HEK293 (cell line): ENCODE measurements around the gene NT5C2.
"Not testable (repeated sequence)": the region's sequence is repeated elsewhere in the genome, so short reads cannot be mapped to it uniquely, and the experiment has no call there.

Experiments used
- CTCF ChIA-PET: fragments of 350-600 bp; formaldehyde crosslinking; extraction: SDS; loops from one replicate; lab custom pipeline; 2021; ENCODE audit warnings: antibody characterized with exemption; lab: Yijun Ruan, JAX
- POLR2A ChIA-PET: fragments of 300-600 bp; formaldehyde crosslinking; extraction: SDS; loops from one replicate; lab custom pipeline; 2020; ENCODE audit warnings: antibody characterized with exemption, inconsistent platforms; lab: Yijun Ruan, JAX
- H3K27ac ChIP-seq: fragments of 200-500 bp; sonication (Bioruptor generic); 2 replicates; pipeline ENCODE4 v1.5.1; 2014; ENCODE audit warnings: low read depth, low read length, control low read depth, inconsistent platforms; ENCODE audit errors: extremely low read depth
- H3K36me3 ChIP-seq, 2 experiments: fragments of 200-500 bp in 1 of 2; sonication (Bioruptor generic) in 1 of 2; 1 replicate in 1 of 2; 2 replicates in 1 of 2; pipeline ENCODE4 v1.5.1; 2014 to 2017; ENCODE audit warnings: inconsistent platforms in 2 of 2, low read length in 2 of 2; ENCODE audit not compliant: control insufficient read depth in 2 of 2, insufficient read depth in 1 of 2
- H3K4me1 ChIP-seq: fragments of 200-500 bp; sonication (Bioruptor generic); 2 replicates; pipeline ENCODE4 v1.5.1; 2014; ENCODE audit warnings: mild to moderate bottlenecking, low read length, inconsistent platforms; ENCODE audit not compliant: control insufficient read depth, insufficient read depth
- H3K4me3 ChIP-seq: 2 replicates; pipeline ENCODE4 v1.5.1; 2011; ENCODE audit warnings: low read depth, mild to moderate bottlenecking, control low read depth, low read length, moderate library complexity
- H3K9me3 ChIP-seq: fragments of 200-500 bp; sonication (Bioruptor generic); 2 replicates; pipeline ENCODE4 v1.5.1; 2014; ENCODE audit warnings: low read depth, low read length, inconsistent platforms; ENCODE audit not compliant: control insufficient read depth, insufficient read depth
- FEZF1 ChIP-seq: fragments of 450-650 bp; formaldehyde crosslinking; IDR thresholded peaks from 2 replicates; pipeline ENCODE4 v1.5.1; 2016; ENCODE audit warnings: missing biosample characterization, missing genetic modification characterization
- PRDM2 ChIP-seq: fragments of 450-650 bp; formaldehyde crosslinking; IDR thresholded peaks from 2 replicates; pipeline ENCODE4 v1.5.1; 2016; ENCODE audit warnings: missing biosample characterization, missing genetic modification characterization, borderline replicate concordance
- YY2 ChIP-seq: fragments of 450-650 bp; formaldehyde crosslinking; IDR thresholded peaks from 2 replicates; pipeline ENCODE4 v1.5.1; 2016; ENCODE audit warnings: missing biosample characterization, missing genetic modification characterization
- ZBTB44 ChIP-seq: fragments of 450-650 bp; IDR thresholded peaks from 2 replicates; pipeline ENCODE4 v1.5.1; 2018; ENCODE audit warnings: missing biosample characterization, mild to moderate bottlenecking, missing genetic modification characterization
- ZBTB49 ChIP-seq: fragments of 450-650 bp; formaldehyde crosslinking; IDR thresholded peaks from 2 replicates; pipeline ENCODE4 v1.5.1; 2016; ENCODE audit warnings: missing biosample characterization, missing genetic modification characterization, low read depth
- ZNF19 ChIP-seq: fragments of 450-650 bp; formaldehyde crosslinking; IDR thresholded peaks from 2 replicates; pipeline ENCODE4; 2016; ENCODE audit warnings: missing biosample characterization, missing genetic modification characterization, low read depth
- ZNF239 ChIP-seq: fragments of 450-650 bp; formaldehyde crosslinking; IDR thresholded peaks from 2 replicates; pipeline ENCODE4 v1.5.1; 2016; ENCODE audit warnings: missing biosample characterization, missing genetic modification characterization
- ZNF426 ChIP-seq: fragments of 450-650 bp; formaldehyde crosslinking; IDR thresholded peaks from 2 replicates; pipeline ENCODE4 v1.5.1; 2017; ENCODE audit warnings: missing biosample characterization, missing genetic modification characterization, mild to moderate bottlenecking, inconsistent platforms, moderate library complexity
- ZNF514 ChIP-seq: fragments of 450-650 bp; formaldehyde crosslinking; IDR thresholded peaks from 2 replicates; pipeline ENCODE4 v1.5.1; 2016; ENCODE audit warnings: missing biosample characterization, missing genetic modification characterization
- ZNF530 ChIP-seq: fragments of 450-650 bp; formaldehyde crosslinking; IDR thresholded peaks from 2 replicates; pipeline ENCODE4 v1.5.1; 2016; ENCODE audit warnings: low read depth, missing biosample characterization, missing genetic modification characterization
- ZNF548 ChIP-seq: fragments of 450-650 bp; formaldehyde crosslinking; IDR thresholded peaks from 2 replicates; pipeline ENCODE4 v1.5.1; 2016; ENCODE audit warnings: missing biosample characterization, missing genetic modification characterization
- ZNF571 ChIP-seq: fragments of 450-650 bp; formaldehyde crosslinking; IDR thresholded peaks from 2 replicates; pipeline ENCODE4 v1.5.0; 2017; ENCODE audit warnings: missing biosample characterization, missing genetic modification characterization
- ZNF580 ChIP-seq: fragments of 450-650 bp; formaldehyde crosslinking; IDR thresholded peaks from 2 replicates; pipeline ENCODE4 v1.5.1; 2016; ENCODE audit warnings: missing biosample characterization, missing genetic modification characterization
- ZNF654 ChIP-seq: fragments of 450-650 bp; formaldehyde crosslinking; IDR thresholded peaks from 2 replicates; pipeline ENCODE4 v1.5.1; 2016; ENCODE audit warnings: low read depth, missing biosample characterization, missing genetic modification characterization

NT5C2 gene

GRCh38 chr10:103171278-103171677 lies 21.8 kb downstream of the NT5C2 start (continued):
- TF ChIP-seq PRDM2 (tag by site-specific recombination) (no peak), ZNF530 (tag by site-specific recombination) (no peak), YY2 (tag by site-specific recombination) (no peak), ZNF654 (tag by site-specific recombination) (no peak), ZNF571 (no peak), ZNF580 (tag by site-specific recombination) (no peak), ZNF548 (no peak), FEZF1 (tag by site-specific recombination) (no peak), ZNF19 (tag by site-specific recombination) (no peak)

- Histone ChIP-seq H3K9me3 (no peaks in the 10 kb centered on the region), H3K27ac (no peak overlapping the region), H3K36me3 (peaks cover 18 to 51% of the 10 kb centered on the region in 2 experiments), H3K4me1 (no peaks in the 10 kb centered on the region), H3K4me3 (no peak overlapping the region)
- ChIA-PET CTCF (no interaction called here), POLR2A (no interaction called here)
- TF ChIP-seq ZBTB49 (tag by site-specific recombination) = no peak
- TF ChIP-seq ZBTB44 (tag by site-specific recombination) = no peak
- no peak for TF ChIP-seq ZNF514 (tag by site-specific recombination)
- no peak for TF ChIP-seq ZNF239 (tag by site-specific recombination)
- TF ChIP-seq ZNF426 (tag by site-specific recombination) = no peak
Measured at GRCh38 chr10:103168438-103168837, 24.6 kb downstream of the NT5C2 start.

GRCh38 chr10:103167554-103167953 lies 25.5 kb downstream of the NT5C2 start:
- peaks cover 10 to 43% of the 10 kb centered on the region in 2 experiments for H3K36me3 ChIP-seq
- POLR2A ChIA-PET = interaction anchor here (0.7 kb wide), 1 partner anchor 69 kb away, joined by 3 read pairs; no protein-coding TSS in a partner anchor
- H3K4me1 ChIP-seq, H3K4me3 ChIP-seq, H3K9me3 ChIP-seq, CTCF ChIA-PET, H3K27ac ChIP-seq: not testable (repeated sequence)
